Measurements from ENCODE around the gene MCC.

MCC gene

DNA sequence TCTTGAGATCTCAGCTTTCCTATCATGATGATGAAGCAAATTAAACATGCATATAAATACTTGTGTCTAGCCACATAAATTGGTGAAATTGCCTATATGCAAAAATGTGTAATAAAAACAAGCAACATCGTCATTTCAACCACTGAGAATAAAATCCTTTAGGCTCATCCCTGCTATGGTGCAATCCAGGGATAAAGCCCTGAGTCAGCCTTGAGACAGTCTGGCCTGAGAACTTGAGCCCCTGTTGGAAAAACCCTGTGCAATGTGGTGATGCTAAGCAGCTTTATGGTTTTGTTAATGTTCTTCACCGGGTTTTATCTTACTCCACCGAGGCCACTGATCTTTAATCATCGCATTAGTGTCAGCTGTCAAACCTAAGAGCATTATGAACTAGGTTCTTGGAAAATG lies 341.1 kb downstream of the MCC start:
- no peak for DNase-seq (ENCODE audit: low read depth in 3 of 3)

DNA sequence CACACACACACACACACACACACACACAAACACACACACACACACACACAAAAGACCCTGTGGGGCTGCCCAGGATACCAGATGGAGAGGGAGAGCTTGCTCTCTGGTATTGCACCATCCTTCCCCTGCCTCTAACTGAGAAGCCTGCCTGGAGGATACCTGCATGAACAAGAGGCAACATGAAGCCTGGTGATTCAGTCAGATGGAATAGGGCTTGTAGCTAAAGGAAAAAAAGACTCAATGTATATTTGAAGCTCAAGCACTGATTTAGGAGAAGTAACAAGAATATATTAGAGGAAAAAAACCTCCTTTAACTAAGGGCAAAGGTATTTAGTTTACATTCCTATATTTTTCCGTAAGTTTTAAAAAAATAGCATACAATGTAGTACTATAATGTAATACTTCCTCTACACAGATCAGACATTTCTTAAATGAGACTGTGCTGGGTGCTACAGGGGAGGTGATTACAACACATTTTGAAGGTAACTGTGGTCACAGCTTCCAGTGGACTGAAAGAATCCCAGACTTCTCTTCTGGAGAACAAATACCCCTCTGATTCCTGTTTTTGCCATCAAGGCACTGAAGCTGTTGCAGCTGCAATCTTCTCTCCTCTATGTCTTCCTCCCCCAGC lies 342.4 kb downstream of the MCC start:
- no peak for DNase-seq (ENCODE audit: low read depth in 3 of 3)

DNA sequence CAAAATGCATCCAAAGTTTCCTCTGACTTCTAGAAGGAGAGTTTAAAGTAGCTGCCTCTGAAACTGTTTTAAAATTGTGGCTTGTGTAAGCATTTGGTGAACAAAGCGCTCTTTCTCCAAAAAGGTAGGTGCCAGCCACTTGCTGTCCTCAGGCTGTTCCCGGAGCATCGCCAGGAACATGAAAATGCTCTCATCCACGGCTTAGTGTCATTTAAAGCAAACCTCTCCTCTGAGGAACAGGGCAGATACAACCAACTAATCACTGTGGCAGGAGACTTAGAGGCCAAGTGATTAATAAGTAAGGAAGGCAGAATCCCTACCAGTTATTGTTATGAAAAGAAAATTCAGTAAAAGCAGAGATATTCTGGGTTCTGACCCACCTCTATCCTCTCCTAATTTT lies 346.1 kb downstream of the MCC start:
- DNase-seq (ENCODE audit: low read depth in 3 of 3): no peak

DNA sequence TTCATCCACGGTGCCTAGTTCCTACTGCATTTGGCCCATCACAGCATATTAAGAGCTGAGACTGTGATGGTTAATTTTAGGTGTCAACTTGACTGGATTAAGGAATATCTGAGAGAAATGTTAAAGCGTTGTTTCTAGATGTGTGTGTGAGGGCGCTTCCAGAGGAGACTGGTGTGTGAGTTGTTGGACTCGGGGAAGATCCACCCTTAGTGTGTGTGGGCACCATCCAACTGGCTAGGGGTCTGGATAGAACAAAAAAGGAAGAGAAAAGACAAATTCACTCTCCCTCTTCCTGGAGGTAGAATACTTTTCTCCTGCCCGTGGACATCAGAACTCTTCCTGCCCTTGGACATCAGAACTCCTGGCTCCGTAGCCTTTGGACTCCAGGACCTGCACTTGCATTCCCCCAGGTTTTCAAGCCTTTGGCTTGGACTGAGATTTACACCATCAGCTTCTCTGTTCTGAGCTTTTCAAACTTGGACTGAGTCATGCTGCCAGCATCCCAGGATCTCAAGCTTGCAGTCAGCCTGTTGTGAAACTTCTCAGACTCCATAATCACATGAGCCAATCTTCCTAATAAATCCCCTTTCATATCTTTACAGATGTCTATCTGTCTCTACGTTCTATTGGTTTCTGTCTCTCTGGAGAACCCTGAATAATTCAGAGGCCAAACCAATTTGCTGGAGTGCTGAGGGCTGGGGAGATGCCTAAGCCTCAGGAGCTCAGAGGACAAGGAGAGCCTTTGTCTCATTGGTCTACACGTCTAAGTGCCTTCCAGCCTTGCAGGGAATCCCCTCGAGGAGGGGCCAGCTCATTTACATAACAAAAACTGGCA lies 347.2 kb downstream of the MCC start:
- no peak for DNase-seq (ENCODE audit: low read depth in 3 of 3)

DNA sequence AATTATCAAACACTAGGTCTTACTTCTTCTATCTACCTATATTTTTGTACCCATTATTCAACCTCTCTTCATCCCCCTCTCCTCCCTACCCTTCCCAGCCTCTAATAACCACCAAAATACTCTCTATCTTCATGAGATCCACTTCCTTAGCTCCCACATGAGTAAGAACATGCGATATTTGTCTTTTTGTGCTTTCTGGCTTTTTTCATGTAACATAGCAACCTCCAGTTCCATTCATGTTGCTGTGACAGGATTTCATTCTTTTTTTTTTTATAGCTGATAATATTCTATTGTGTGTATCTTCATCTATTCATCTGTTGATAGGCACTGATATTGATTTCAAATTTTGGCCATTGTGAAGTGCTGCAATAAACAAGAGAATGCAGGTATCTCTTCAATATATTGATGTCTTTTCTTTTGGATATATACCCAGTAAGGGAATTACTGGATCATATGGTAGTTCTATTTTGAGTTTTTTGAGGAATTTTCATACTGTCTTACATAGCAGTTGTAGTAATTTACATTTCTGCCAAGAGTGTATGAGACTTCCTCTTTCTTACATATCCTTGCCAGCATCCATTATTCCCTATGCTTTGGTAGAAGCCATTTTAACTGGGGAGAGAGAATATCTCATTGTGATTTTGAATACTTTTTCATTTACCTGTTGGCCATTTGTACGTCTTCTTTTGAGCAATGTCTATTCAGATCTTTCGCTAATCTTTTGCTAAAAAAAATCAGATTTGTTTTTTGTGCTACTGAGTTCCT lies 354.9 kb downstream of the MCC start:
- DNase-seq (ENCODE audit: low read depth in 3 of 3): no peak

DNA sequence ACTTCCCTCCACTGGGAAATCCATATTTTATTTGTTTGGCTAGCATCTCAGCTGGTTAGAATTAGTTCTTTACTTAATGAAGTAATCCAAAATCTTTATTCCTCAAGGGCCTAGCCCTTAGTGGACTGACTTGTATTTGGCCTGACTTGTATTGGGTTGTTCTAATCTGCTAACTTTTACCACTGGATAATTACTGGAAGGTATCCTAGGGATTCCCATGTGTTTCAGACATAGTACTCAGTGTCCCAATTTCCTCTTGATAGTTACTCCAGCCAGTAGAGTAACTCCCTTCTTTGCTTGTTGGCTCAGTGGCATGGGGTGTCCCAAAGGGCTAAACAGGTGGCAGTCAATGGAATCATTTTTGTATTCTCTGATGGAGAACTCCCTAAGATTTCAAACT lies 355.7 kb downstream of the MCC start:
- no peak for DNase-seq (ENCODE audit: low read depth in 3 of 3)

DNA sequence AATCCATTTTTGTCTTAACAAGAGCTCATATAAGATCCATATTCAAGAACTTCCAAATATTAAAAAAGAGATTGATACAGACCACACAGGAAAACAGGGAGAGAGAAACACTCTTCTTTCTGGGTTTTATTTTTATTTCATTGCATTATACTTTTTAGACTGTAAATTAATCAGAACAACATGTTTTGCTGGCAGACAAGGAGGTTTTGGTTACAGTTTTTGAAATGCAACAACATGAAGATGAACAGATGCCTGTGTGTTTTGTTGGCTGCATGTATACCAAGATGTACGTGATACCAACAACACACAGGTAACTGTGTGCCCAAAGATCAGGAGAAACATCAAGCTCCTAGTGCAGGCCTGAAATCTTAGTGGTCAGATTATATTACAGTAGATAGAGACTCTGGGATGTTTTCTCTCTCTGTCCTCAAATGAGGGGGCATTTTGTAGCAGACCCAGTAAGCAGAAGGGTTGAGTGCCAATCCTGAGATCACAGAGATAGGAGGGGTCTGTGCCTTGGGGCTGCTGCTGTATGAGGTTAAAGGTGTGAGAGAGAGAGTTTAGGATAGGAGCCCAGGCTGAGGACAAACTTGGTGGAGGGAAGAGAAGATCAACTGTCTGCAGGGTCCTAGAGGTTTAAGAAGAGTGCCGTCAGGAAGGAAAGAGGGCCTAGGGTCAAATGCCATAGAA lies 359.5 kb downstream of the MCC start:
- DNase-seq (ENCODE audit: low read depth in 3 of 3): no peak

DNA sequence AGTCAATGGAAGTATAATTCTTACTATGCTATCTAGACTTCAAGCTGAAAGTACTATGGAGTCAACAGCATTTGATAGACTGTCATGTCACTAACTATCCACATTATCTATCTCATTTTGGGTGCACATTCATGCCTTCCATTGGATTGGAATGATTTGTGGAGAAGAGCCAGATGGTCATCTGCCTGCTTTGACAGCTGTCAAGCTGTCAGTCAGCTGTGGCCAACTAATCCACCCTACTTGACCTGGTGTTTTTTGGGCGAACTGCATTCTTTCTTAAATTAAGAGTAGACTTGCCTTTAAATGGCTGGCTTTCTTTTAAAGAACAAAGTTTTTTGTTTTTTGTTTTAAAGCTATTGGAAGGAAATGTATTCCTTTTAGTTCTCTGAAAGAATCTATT lies 360.2 kb downstream of the MCC start:
- DNase-seq (ENCODE audit: low read depth in 3 of 3): no peak

DNA sequence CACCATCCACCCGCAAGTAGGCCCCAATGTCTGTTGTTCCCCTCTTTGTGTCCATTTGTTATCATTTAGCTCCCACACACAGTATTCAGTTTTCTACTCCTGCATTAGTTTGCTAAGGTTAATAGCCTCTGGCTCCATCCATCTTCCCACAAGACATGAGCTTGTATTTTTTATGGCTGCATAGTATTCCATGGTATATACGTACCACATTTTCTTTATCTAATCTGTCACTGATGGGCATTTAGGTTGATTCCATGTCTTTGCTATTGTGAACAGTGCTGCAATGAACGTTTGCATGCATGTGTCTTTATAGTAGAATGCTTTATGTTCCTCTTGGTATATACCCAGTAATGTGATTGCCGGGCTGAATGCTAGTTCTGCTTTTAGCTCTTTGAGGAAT lies 361.2 kb downstream of the MCC start:
- no peak for DNase-seq (ENCODE audit: low read depth in 3 of 3)

DNA sequence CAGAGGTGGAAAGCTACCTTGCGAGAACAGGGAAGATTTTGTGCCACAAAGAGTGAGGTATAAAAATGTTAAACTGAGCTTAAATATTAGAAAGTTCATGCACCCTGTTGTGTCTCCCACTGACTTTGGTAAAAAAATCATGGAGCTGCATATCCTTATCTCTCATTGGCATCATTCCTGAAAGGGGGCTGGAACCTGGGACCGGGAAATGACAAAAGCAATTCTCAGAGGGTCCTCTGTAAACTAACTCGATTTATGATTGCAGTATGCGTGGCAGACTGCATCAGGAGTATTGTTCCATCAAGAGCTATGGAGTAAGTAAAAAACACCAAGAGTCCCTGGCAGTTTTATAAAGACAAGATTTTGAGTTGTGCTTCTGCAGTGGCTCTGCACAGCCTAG lies 362.9 kb downstream of the MCC start:
- DNase-seq (ENCODE audit: low read depth in 3 of 3): no peak

DNA sequence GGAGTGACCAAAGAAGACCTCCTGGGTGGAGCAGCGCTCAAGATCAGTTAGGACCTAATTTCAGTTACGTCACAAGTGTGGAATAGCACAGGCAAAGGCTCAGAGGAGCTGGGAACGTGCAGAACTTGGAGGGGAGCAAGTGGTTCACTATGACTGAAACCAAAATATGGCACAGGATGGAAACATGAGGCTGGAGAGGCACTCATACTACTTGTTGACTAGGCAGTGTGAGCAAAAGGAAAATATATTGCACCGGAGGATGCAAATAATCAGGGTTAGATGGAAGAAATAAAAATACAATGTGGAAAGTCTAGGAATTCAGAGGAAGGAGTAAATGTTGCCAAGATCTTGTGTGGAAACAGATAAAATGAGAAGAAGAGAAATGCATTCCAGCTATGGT lies 363.3 kb downstream of the MCC start:
- DNase-seq (ENCODE audit: low read depth in 3 of 3): no peak

DNA sequence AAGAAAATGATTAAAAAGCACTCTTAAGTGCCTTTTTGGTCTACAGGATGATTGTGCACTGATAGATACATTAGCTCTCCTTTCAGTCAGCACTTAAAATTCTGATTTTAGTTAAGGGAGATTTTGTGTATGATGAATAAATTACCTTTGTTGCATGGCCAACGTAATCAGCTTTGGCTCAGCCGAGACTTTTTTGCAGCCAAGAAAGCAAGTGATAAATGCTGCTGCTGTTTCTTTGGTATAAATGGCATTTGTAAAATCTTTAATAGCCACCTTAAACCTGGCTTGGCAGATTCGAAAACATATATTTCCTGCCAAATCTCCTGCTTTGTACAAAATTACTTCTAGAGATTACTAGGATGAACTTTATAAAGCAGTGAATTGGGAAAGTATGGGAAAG lies 364.0 kb downstream of the MCC start:
- DNase-seq (ENCODE audit: low read depth in 3 of 3): no peak

DNA sequence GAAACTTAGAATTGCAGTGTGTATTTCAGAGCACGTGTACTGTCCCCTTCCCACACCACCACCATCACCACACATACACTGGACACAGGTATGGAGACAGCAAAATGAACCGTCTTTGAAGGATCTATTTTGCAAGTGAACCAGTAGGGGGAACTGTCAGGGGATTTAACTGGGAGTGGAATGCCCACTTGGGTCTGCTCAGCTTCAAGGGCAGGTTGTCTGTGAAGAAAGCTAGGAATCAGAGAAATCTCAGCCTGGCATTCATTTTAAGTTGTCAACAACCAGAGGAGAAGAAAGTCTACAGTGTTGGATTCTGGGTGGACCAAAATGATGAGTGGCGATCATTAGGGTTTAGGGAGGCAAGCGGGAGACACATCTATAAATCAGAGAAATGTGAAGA lies 364.6 kb downstream of the MCC start:
- DNase-seq (ENCODE audit: low read depth in 3 of 3): no peak

DNA sequence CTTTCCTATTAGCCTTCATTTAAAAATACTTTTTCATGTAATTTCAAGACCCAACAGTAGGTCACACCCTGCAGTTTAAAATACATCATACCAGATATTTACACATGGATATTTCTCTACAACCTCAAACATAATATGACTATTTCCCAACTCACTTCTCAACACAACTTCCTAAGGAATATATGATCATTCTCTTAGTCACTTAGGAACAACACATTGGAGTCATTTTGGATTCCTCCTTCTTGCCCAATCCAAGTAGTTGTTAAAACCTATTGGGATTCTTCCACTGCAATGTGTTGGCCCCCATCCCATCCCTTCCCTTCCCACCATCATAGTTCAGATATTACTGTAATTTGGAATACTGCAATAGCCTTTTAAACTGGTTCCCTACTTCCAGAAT lies 366.2 kb downstream of the MCC start:
- DNase-seq (ENCODE audit: low read depth in 3 of 3): no peak

DNA sequence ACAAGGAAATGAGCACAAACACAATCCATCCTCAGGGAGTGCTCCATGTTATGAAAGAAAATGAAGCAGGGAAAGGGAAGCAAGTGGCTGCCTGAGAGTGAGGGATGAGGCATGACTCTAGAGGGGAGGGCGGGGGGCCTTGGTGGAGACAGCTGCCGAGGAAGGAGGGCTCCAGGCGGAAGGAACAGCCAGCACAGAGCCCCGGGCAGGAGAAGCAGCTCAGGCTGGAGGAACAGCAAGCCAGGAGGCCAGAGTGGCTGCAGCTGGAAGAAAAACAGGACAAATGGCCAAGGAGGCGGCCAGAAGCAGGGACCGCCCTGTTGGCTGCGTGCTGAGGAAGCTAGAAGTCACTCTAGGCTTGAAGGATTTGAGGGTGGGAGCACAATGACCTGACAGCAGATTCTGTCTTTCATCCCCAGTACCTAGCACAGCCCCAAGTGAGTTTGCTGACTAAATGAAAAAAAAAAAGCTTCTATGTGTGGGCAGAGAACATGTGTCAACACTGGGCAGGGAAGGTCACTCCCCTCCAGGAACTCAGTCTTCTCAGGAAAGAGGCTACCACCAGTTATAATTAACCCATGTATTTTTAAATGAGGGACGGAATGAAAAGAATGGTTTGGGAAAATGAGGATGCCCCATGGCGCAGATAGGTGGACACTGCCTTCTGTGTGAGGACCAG lies 368.9 kb downstream of the MCC start:
- no peak for DNase-seq (ENCODE audit: low read depth in 3 of 3)

DNA sequence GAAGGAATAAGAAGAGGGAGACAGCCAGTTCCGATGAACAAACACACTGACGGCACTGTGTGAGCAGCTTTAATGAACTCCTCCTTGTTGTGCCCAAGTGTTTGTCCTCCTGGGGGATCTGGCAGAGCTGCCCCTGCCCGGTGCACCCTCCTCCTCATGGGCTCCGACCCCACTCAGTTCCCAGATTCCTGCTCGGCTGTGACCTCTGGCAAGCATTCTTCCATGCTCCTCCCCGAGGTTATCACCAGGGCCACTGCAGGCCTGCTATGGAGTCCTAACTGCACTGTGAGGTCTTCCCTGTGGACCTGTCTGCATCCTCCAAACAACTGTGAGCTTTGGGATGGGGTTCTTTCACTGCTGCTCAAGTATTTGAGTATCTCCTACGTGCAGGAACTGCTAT lies 369.5 kb downstream of the MCC start:
- no peak for DNase-seq (ENCODE audit: low read depth in 3 of 3)

DNA sequence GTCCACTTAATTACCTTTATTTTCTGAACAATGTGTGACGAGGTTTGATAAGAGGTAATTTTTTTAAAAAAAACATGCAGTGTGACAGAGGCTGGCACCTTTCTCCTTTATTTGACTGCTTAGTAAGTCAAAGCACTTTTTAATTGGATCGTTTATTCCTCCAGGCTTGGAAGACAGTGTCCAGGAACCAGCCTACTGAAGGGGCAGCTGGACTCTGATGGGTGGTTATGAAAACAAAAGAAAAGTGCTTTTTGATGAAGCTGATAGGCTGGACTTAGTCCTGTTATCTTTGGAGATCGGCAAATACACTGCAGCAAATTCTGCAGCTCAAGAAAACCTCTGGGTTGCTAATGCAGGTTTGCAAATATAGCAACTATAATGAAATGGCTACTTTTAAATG lies 370.0 kb downstream of the MCC start:
- no peak for DNase-seq (ENCODE audit: low read depth in 3 of 3)

DNA sequence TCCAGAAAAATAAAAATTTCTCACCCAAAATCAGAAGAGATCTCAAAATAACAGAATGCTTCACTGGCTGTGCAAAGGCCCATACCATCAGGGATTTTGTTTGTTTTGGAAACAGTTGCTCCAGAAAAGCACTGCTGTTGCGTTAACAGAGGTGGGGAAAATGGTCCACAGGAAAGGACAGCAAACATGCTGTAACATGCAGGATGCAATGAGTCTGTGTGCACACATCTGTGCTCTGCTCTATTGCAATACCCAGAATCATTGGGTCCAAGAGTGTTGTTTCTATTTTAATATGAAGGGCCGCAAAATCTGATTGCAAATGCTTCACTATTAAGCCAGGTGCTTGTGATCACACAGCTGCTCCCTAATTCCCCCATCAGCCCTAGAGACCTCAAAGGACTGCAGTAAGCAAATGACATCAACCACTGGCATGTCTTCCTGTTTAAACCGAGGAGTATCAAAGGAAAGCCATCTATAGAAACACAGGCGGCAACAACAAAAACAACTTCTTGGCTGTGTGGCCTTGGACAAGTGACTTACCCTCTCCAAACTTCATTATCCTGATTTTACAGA lies 370.6 kb downstream of the MCC start:
- DNase-seq (ENCODE audit: low read depth in 3 of 3): no peak

DNA sequence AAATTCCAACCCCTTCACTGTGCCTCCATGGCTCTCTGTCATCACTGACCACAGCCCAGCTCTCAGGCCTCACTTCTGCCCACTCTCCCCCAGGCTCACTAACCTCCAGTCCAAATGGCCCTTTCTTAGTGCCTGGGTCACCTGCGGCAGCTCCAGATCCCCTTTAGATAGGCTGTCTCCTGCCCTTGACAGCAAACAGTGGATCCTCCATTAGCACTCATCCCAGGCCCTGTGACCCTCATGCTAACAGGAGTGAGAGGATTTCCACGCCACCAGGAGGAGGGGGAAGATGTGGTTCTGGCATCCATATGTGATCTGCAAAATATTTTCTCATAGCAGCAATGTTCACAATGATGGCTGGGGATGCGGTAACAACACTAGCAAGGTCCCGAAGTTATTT lies 372.3 kb downstream of the MCC start:
- DNase-seq (ENCODE audit: low read depth in 3 of 3): no peak

DNA sequence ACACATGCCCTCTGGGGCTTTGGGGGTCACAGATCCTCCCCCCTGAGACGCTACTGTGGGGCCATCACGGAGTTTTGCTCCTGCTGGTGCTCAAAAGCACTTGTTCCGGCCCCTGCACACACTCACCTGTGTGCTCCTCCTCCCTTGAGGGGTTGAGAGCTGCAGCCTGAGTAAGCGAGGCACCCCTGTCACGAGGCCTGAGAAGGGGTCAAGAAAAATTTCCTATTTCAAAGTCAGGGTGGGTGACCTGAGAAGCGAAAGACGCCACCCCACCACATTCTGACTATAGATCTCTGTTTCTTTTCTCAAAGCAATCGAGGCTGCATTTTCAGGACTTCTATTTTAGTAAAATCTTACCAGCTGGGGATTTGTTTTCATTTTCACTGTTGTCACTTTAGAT lies 373.2 kb downstream of the MCC start:
- no peak for DNase-seq (ENCODE audit: low read depth in 3 of 3)

DNA sequence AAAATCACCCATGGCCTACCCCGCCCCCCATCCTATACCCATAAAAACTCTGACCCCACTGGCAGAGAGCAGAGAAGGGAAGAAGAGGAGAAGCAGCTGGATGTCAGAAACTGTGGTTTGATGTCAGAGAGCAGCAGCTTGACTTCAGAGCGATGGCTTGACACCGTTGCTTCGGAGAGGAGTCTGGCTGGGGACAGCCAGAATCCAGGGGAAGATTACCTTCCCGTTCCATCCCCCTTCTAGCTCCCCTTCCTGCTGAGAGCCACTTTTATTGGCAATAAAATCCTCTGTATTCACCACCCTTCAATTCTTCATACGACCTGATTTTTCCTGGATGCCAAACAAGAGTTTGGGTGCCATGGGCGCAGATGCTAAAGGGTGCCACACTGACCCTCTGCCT lies 373.7 kb downstream of the MCC start:
- DNase-seq (ENCODE audit: low read depth in 3 of 3): no peak
